Astrocyte (in vitro differentiated cells and primary cell): ENCODE results near the gene ZGPAT. TPM values are rescaled to one million over a fixed set of nuclear protein-coding genes. Genes with fewer than 3 reads are reported as not detected.

Source experiments
- DNase-seq: peaks from one replicate; pipeline ENCODE4 v3.0.0-alpha.2; 2010; ENCODE audit warnings: low read depth
- FAIRE-seq: peaks from 2 replicates; lab custom pipeline; 2011; peaks lifted over from hg19 to GRCh38; lab: Jason Lieb, UNC
- H2AFZ ChIP-seq: 2 replicates; pipeline ENCODE4 v1.6.0; 2012; ENCODE audit warnings: low read depth, low read length, inconsistent platforms
- H3K27ac ChIP-seq: 2 replicates; pipeline ENCODE4 v1.5.1; 2011; ENCODE audit warnings: low read depth, low read length, inconsistent platforms
- H3K27me3 ChIP-seq: 2 replicates; pipeline ENCODE4 v1.6.0; 2011; ENCODE audit warnings: low read length, inconsistent platforms; ENCODE audit not compliant: insufficient read depth
- H3K36me3 ChIP-seq: 2 replicates; pipeline ENCODE4 v1.5.1; 2011; ENCODE audit warnings: low read length, inconsistent platforms; ENCODE audit not compliant: insufficient read depth
- H3K4me1 ChIP-seq: 2 replicates; pipeline ENCODE4 v1.5.1; 2011; ENCODE audit warnings: low read length, inconsistent platforms; ENCODE audit not compliant: insufficient read depth
- H3K4me2 ChIP-seq: 2 replicates; pipeline ENCODE4 v1.6.0; 2012; ENCODE audit warnings: low read length, inconsistent platforms
- H3K4me3 ChIP-seq: 2 replicates; pipeline ENCODE4 v1.5.1; 2011; ENCODE audit warnings: low read depth, mild to moderate bottlenecking, low read length, inconsistent platforms; ENCODE audit not compliant: insufficient read depth
- H3K79me2 ChIP-seq: 2 replicates; pipeline ENCODE4 v1.6.0; 2012; ENCODE audit warnings: mild to moderate bottlenecking, low read length, inconsistent platforms; ENCODE audit not compliant: insufficient read depth
- H3K9ac ChIP-seq: 2 replicates; pipeline ENCODE4 v1.6.0; 2012; ENCODE audit warnings: mild to moderate bottlenecking, low read length, inconsistent platforms
- H3K9me3 ChIP-seq: 2 replicates; pipeline ENCODE4 v1.5.1; 2012; ENCODE audit warnings: low read depth, mild to moderate bottlenecking, low read length, inconsistent platforms; ENCODE audit not compliant: insufficient read depth
- H4K20me1 ChIP-seq: 2 replicates; pipeline ENCODE4 v1.6.0; 2012; ENCODE audit warnings: low read length, inconsistent platforms; ENCODE audit not compliant: insufficient read depth
- H3K27ac Mint-ChIP-seq: one replicate; pipeline ENCODE4 v1.8.0; 2021; ENCODE audit warnings: mild to moderate bottlenecking, mixed read lengths; ENCODE audit not compliant: unreplicated experiment
- H3K27me3 Mint-ChIP-seq: one replicate; pipeline ENCODE4 v1.8.0; 2021; ENCODE audit warnings: low read depth, mixed read lengths; ENCODE audit not compliant: unreplicated experiment
- H3K36me3 Mint-ChIP-seq: one replicate; pipeline ENCODE4 v1.8.0; 2021; ENCODE audit warnings: low read depth, mixed read lengths; ENCODE audit not compliant: unreplicated experiment
- H3K4me1 Mint-ChIP-seq: one replicate; pipeline ENCODE4 v1.8.0; 2021; ENCODE audit warnings: low read depth, mixed read lengths; ENCODE audit not compliant: unreplicated experiment
- H3K4me3 Mint-ChIP-seq: one replicate; pipeline ENCODE4 v1.8.0; 2021; ENCODE audit warnings: mild to moderate bottlenecking, moderate library complexity, mixed read lengths; ENCODE audit not compliant: unreplicated experiment
- H3K9me3 Mint-ChIP-seq: one replicate; pipeline ENCODE4 v1.8.0; 2021; ENCODE audit warnings: mild to moderate bottlenecking, mixed read lengths; ENCODE audit not compliant: unreplicated experiment
- EZH2 ChIP-seq: IDR thresholded peaks from 2 replicates; pipeline ENCODE4 v1.6.1; 2012; ENCODE audit warnings: mild to moderate bottlenecking, low read length, inconsistent platforms; ENCODE audit not compliant: insufficient read depth
- total RNA-seq: library from RNA; stranded (reverse); gene quantifications from 2 replicates; pipeline ENCODE4 v1.2.1, GENCODE V29; 2021
- TF ChIP-seq, protein P1 (sequence below): IDR thresholded peaks from 2 replicates; pipeline ENCODE4 v1.5.1; 2011; ENCODE audit warnings: low read depth, mild to moderate bottlenecking, inconsistent platforms, low read length, moderate library complexity; ENCODE audit not compliant: insufficient read depth

The ZGPAT gene
- total RNA-seq, 1 donor from 2014 or later = 24.8 TPM

GRCh38 chr20:63782051-63782471 lies 74.2 kb downstream of the ZGPAT start:
- Histone ChIP-seq H3K9ac (no peak overlapping the region), H3K27me3 (no peaks in the 10 kb centered on the region), H2AFZ (no peak overlapping the region), H3K4me2 (no peak overlapping the region), H3K27ac (no peak overlapping the region), H3K9me3 (no peaks in the 10 kb centered on the region), H3K4me3 (no peak overlapping the region), H3K79me2 (peaks cover 2% of the 10 kb centered on the region), H3K36me3 (no peaks in the 10 kb centered on the region), H3K4me1 (peaks cover 6% of the 10 kb centered on the region), H4K20me1 (peaks cover 17% of the 10 kb centered on the region)
- peaks cover 3% of the 10 kb centered on the region for H3K36me3 Mint-ChIP-seq
- no peak overlapping the region for H3K27ac Mint-ChIP-seq
- no peaks in the 10 kb centered on the region for H3K27me3 Mint-ChIP-seq
- no peaks in the 10 kb centered on the region for H3K9me3 Mint-ChIP-seq
- no peak for DNase-seq
- TF ChIP-seq, protein P1, sequence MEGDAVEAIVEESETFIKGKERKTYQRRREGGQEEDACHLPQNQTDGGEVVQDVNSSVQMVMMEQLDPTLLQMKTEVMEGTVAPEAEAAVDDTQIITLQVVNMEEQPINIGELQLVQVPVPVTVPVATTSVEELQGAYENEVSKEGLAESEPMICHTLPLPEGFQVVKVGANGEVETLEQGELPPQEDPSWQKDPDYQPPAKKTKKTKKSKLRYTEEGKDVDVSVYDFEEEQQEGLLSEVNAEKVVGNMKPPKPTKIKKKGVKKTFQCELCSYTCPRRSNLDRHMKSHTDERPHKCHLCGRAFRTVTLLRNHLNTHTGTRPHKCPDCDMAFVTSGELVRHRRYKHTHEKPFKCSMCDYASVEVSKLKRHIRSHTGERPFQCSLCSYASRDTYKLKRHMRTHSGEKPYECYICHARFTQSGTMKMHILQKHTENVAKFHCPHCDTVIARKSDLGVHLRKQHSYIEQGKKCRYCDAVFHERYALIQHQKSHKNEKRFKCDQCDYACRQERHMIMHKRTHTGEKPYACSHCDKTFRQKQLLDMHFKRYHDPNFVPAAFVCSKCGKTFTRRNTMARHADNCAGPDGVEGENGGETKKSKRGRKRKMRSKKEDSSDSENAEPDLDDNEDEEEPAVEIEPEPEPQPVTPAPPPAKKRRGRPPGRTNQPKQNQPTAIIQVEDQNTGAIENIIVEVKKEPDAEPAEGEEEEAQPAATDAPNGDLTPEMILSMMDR = no peak
- FAIRE-seq = no peak
- no peak overlapping the region for H3K4me3 Mint-ChIP-seq
- peaks cover 6% of the 10 kb centered on the region for H3K4me1 Mint-ChIP-seq

GRCh38 chr20:63782521-63782971 lies 74.7 kb downstream of the ZGPAT start:
- peaks cover 3% of the 10 kb centered on the region for H3K36me3 Mint-ChIP-seq
- H3K4me1 Mint-ChIP-seq = peaks cover 6% of the 10 kb centered on the region
- Histone ChIP-seq H3K9ac (no peak overlapping the region), H3K36me3 (peaks cover 2% of the 10 kb centered on the region), H4K20me1 (peaks cover 16% of the 10 kb centered on the region), H3K27ac (no peak overlapping the region), H3K4me1 (peaks cover 6% of the 10 kb centered on the region), H2AFZ (no peak overlapping the region), H3K9me3 (no peaks in the 10 kb centered on the region), H3K4me2 (no peak overlapping the region), H3K27me3 (no peaks in the 10 kb centered on the region), H3K79me2 (peaks cover 2% of the 10 kb centered on the region), H3K4me3 (no peak overlapping the region)
- H3K27me3 Mint-ChIP-seq = no peaks in the 10 kb centered on the region
- H3K4me3 Mint-ChIP-seq = no peak overlapping the region
- no peaks in the 10 kb centered on the region for H3K9me3 Mint-ChIP-seq
- DNase-seq = no peak
- TF ChIP-seq, protein P1 = no peak
- no peak for TF ChIP-seq EZH2
- FAIRE-seq = no peak
- H3K27ac Mint-ChIP-seq = no peak overlapping the region

GRCh38 chr20:63783970-63784369 lies 76.1 kb downstream of the ZGPAT start:
- H3K4me3 Mint-ChIP-seq = no peak overlapping the region
- Histone ChIP-seq H3K4me2 (no peak overlapping the region), H3K27me3 (no peaks in the 10 kb centered on the region), H4K20me1 (peaks cover 12% of the 10 kb centered on the region), H3K9ac (no peak overlapping the region), H3K9me3 (no peaks in the 10 kb centered on the region), H3K4me3 (no peak overlapping the region), H3K79me2 (peaks cover 2% of the 10 kb centered on the region), H3K36me3 (peaks cover 2% of the 10 kb centered on the region), H2AFZ (no peak overlapping the region), H3K27ac (no peak overlapping the region), H3K4me1 (no peaks in the 10 kb centered on the region)
- no peaks in the 10 kb centered on the region for H3K9me3 Mint-ChIP-seq
- TF ChIP-seq, protein P1 = no peak
- no peak for TF ChIP-seq EZH2
- DNase-seq (no peak), FAIRE-seq (no peak)
- H3K4me1 Mint-ChIP-seq = no peaks in the 10 kb centered on the region
- H3K27ac Mint-ChIP-seq = no peak overlapping the region
- H3K27me3 Mint-ChIP-seq = no peaks in the 10 kb centered on the region
- H3K36me3 Mint-ChIP-seq = peaks cover 6% of the 10 kb centered on the region
